ENCODE data around the gene PINLYP. TPM values are rescaled to one million over a fixed set of nuclear protein-coding genes. Genes with fewer than 3 reads are reported as not detected.

Gene PINLYP
- total and polyA plus RNA-seq, 2 of the 13 experiments (the other 11 are each of a cell fraction or from before 2014, with no cell fraction given) = 0.21 to 0.24 TPM

DNA sequence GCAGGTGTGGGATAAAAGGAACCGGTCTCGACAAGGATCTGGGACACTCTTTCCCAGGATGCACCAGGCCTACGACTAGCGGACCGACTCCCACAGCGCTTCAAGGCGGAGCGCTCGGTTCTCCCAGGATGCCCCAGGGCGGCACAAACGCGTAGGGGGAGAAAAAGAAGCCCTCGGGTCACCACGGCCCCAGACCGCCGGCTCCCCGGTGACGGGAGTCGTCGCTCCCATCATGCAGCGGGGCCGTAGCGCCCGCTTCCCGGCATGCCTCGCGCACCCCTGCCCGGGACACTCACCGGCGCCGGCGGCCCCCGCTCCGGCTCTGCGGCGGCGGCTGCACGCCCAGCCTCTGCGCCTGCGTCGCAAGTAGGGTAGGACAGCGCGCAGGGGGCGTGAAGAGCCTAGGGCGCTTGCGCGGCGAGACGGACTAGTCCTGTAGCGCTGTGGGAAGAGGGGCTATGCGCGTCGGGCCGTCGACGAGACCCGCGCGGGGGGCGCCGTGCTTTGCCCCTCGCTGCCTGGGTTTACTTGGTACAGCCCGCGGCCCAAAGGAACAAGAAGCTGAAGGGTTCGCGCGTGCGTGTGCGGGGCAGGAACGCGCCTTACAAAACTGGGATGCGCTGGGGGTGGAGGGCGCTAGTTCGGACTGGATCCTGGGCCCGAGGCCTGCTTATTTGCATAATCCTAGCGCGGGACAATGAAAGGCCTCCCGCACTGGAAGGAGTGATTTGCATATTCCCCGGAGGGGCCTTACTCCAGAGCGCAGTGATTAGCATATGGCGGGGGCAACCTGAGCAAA lies 43.9 kb downstream of the PINLYP start, which contains the start of gene ZNF428 (continued):
- TF ChIP-seq, protein P1, sequence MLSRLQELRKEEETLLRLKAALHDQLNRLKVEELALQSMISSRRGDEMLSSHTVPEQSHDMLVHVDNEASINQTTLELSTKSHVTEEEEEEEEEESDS (CRISPR knock-in tag; IDR thresholded peaks at IDR 0.05; ENCODE audit: borderline replicate concordance) = peak; percentile 95
- no peak for TF ChIP-seq FLYWCH1 (CRISPR knock-in tag; IDR thresholded peaks at IDR 0.05)
- TF ChIP-seq ZKSCAN8 (CRISPR knock-in tag; IDR thresholded peaks at IDR 0.05; ENCODE audit: borderline replicate concordance) = peak; percentile 29; the same call in 1 of the 2 replicates
- TF ChIP-seq IKZF1 (IDR thresholded peaks at IDR 0.05) = no peak
- peak in 1 of 2 experiments; percentile 51; a peak in 2 of 4 replicates for TF ChIP-seq KLF16 (CRISPR knock-in tag; IDR thresholded peaks at IDR 0.05)
- peak; percentile 98; the same call in 1 of the 2 replicates for TF ChIP-seq ZNF34 (CRISPR knock-in tag; IDR thresholded peaks at IDR 0.05; ENCODE audit: borderline replicate concordance)
- TF ChIP-seq, protein P2, sequence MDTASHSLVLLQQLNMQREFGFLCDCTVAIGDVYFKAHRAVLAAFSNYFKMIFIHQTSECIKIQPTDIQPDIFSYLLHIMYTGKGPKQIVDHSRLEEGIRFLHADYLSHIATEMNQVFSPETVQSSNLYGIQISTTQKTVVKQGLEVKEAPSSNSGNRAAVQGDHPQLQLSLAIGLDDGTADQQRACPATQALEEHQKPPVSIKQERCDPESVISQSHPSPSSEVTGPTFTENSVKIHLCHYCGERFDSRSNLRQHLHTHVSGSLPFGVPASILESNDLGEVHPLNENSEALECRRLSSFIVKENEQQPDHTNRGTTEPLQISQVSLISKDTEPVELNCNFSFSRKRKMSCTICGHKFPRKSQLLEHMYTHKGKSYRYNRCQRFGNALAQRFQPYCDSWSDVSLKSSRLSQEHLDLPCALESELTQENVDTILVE (CRISPR knock-in tag; IDR thresholded peaks at IDR 0.05) = peak; percentile 98
- TF ChIP-seq, protein P3, sequence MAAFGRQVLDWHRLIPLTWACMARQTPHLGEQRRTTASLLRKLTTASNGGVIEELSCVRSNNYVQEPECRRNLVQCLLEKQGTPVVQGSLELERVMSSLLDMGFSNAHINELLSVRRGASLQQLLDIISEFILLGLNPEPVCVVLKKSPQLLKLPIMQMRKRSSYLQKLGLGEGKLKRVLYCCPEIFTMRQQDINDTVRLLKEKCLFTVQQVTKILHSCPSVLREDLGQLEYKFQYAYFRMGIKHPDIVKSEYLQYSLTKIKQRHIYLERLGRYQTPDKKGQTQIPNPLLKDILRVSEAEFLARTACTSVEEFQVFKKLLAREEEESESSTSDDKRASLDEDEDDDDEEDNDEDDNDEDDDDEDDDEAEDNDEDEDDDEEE (CRISPR knock-in tag; IDR thresholded peaks at IDR 0.05) = peak; percentile 90; the same call in 1 of the 2 replicates
- TF ChIP-seq, protein P4, sequence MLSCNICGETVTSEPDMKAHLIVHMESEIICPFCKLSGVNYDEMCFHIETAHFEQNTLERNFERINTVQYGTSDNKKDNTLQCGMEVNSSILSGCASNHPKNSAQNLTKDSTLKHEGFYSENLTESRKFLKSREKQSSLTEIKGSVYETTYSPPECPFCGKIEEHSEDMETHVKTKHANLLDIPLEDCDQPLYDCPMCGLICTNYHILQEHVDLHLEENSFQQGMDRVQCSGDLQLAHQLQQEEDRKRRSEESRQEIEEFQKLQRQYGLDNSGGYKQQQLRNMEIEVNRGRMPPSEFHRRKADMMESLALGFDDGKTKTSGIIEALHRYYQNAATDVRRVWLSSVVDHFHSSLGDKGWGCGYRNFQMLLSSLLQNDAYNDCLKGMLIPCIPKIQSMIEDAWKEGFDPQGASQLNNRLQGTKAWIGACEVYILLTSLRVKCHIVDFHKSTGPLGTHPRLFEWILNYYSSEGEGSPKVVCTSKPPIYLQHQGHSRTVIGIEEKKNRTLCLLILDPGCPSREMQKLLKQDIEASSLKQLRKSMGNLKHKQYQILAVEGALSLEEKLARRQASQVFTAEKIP (CRISPR knock-in tag; IDR thresholded peaks at IDR 0.05; ENCODE audit: borderline replicate concordance) = no peak
- 0 out of 2 replicates have a peak, but pooled peaks have one; percentile 85 for TF ChIP-seq ZNF10 (CRISPR knock-in tag; IDR thresholded peaks at IDR 0.05; ENCODE audit: borderline replicate concordance, low read depth)
- TF ChIP-seq, protein P5, sequence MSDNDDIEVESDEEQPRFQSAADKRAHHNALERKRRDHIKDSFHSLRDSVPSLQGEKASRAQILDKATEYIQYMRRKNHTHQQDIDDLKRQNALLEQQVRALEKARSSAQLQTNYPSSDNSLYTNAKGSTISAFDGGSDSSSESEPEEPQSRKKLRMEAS (IDR thresholded peaks at IDR 0.05) = peak; percentile 86
- TF ChIP-seq, protein P6, sequence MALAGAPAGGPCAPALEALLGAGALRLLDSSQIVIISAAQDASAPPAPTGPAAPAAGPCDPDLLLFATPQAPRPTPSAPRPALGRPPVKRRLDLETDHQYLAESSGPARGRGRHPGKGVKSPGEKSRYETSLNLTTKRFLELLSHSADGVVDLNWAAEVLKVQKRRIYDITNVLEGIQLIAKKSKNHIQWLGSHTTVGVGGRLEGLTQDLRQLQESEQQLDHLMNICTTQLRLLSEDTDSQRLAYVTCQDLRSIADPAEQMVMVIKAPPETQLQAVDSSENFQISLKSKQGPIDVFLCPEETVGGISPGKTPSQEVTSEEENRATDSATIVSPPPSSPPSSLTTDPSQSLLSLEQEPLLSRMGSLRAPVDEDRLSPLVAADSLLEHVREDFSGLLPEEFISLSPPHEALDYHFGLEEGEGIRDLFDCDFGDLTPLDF (CRISPR knock-in tag; IDR thresholded peaks at IDR 0.05) = peak; percentile 76
- TF ChIP-seq, protein P7, sequence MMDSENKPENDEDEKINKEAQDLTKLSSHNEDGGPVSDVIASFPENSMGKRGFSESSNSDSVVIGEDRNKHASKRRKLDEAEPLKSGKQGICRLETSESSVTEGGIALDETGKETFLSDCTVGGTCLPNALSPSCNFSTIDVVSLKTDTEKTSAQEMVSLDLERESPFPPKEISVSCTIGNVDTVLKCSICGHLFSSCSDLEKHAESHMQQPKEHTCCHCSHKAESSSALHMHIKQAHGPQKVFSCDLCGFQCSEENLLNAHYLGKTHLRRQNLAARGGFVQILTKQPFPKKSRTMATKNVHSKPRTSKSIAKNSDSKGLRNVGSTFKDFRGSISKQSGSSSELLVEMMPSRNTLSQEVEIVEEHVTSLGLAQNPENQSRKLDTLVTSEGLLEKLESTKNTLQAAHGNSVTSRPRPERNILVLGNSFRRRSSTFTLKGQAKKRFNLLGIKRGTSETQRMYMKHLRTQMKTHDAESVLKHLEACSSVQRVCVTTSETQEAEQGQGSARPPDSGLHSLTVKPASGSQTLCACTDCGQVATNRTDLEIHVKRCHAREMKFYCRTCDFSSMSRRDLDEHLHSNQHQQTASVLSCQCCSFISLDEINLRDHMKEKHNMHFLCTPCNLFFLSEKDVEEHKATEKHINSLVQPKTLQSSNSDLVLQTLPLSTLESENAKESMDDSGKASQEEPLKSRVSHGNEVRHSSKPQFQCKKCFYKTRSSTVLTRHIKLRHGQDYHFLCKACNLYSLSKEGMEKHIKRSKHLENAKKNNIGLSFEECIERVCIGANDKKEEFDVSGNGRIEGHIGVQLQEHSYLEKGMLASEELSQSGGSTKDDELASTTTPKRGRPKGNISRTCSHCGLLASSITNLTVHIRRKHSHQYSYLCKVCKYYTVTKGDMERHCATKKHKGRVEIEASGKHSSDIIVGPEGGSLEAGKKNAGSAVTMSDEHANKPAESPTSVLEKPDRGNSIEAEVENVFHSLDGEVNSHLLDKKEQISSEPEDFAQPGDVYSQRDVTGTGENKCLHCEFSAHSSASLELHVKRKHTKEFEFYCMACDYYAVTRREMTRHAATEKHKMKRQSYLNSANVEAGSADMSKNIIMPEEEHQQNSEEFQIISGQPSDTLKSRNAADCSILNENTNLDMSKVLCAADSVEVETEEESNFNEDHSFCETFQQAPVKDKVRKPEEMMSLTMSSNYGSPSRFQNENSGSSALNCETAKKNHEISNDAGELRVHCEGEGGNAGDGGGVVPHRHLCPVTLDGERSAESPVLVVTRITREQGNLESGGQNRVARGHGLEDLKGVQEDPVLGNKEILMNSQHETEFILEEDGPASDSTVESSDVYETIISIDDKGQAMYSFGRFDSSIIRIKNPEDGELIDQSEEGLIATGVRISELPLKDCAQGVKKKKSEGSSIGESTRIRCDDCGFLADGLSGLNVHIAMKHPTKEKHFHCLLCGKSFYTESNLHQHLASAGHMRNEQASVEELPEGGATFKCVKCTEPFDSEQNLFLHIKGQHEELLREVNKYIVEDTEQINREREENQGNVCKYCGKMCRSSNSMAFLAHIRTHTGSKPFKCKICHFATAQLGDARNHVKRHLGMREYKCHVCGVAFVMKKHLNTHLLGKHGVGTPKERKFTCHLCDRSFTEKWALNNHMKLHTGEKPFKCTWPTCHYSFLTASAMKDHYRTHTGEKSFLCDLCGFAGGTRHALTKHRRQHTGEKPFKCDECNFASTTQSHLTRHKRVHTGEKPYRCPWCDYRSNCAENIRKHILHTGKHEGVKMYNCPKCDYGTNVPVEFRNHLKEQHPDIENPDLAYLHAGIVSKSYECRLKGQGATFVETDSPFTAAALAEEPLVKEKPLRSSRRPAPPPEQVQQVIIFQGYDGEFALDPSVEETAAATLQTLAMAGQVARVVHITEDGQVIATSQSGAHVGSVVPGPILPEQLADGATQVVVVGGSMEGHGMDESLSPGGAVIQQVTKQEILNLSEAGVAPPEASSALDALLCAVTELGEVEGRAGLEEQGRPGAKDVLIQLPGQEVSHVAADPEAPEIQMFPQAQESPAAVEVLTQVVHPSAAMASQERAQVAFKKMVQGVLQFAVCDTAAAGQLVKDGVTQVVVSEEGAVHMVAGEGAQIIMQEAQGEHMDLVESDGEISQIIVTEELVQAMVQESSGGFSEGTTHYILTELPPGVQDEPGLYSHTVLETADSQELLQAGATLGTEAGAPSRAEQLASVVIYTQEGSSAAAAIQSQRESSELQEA (CRISPR knock-in tag; IDR thresholded peaks at IDR 0.05; ENCODE audit: not compliant biosample characterization) = no peak
- peak; percentile 11 for TF ChIP-seq ERF (CRISPR knock-in tag; IDR thresholded peaks at IDR 0.05)

All from HepG2 (cell line).